K562 (cell line): ENCODE results near the gene PHKB. TPM values are rescaled to one million over a fixed set of nuclear protein-coding genes. Genes with fewer than 3 reads are reported as not detected.

ENCODE experiments used
- ATAC-seq: fragments of 200-7000 bp; cut with Tn5 transposase; 3 replicates; pipeline ENCODE4 v1.9.1; 2020; ENCODE audit warnings: moderate library complexity
- BruUV-seq: library from RNA; stranded (reverse); fragments of 400-500 nt; replicated peaks from 2 replicates; lab custom pipeline; 2021; lab: Mats Ljungman, UMichigan
- CTCF ChIA-PET: fragments of 300-600 bp; formaldehyde crosslinking; extraction: SDS; loops from one replicate; lab custom pipeline; 2021; ENCODE audit warnings: low intra/inter-chr PET ratio; lab: Yijun Ruan, JAX
- POLR2A ChIA-PET: fragments of 300-600, 350-650 bp; sonication (Branson Sonifier 250); formaldehyde crosslinking; extraction: SDS; loops from one replicate; lab custom pipeline; 2021; ENCODE audit warnings: antibody characterized with exemption, inconsistent platforms; lab: Yijun Ruan, JAX
- DNase-seq, 4 experiments: peaks; one replicate each; pipeline versions ENCODE4 v3.0.0 to v3.0.0-alpha.2; 2011 to 2018; ENCODE audit warnings: low spot score in 3 of 4, mixed read lengths in 3 of 4; ENCODE audit errors: extremely low read depth in 1 of 4
- FAIRE-seq: peaks from 2 replicates; lab custom pipeline; 2011; peaks lifted over from hg19 to GRCh38; lab: Jason Lieb, UNC
- H2AFZ ChIP-seq: 2 replicates; pipeline ENCODE4 v1.6.0; 2011; ENCODE audit warnings: low read depth, low read length, control low read depth, inconsistent platforms
- H3K27ac ChIP-seq: fragments of 200-600 bp; 3 replicates; pipeline ENCODE4 v1.8.0; 2011; ENCODE audit warnings: low read depth, mild to moderate bottlenecking, control low read depth, inconsistent platforms, low read length, moderate library complexity, mixed read lengths; ENCODE audit errors: extremely low read depth
- H3K27me3 ChIP-seq, 2 experiments: fragments of 300-600 bp in 1 of 2; 2 replicates in 1 of 2; 3 replicates in 1 of 2; pipeline versions ENCODE4 v1.6.0 to v1.8.0; 2011; ENCODE audit warnings: inconsistent platforms in 2 of 2, low read length in 2 of 2, mild to moderate bottlenecking in 1 of 2, mixed read lengths in 1 of 2, moderate library complexity in 1 of 2; ENCODE audit not compliant: control insufficient read depth in 2 of 2, insufficient read depth in 2 of 2
- H3K36me3 ChIP-seq: fragments of 300-600 bp; 3 replicates; pipeline ENCODE4 v1.8.0; 2011; ENCODE audit warnings: mild to moderate bottlenecking, low read length, inconsistent platforms; ENCODE audit not compliant: control insufficient read depth, insufficient read depth
- H3K4me1 ChIP-seq, 2 experiments: fragments of 200-600 bp in 1 of 2; replicated peaks in 1 of 2; 2 replicates in 1 of 2; 3 replicates in 1 of 2; pipeline versions ENCODE4 v1.5.1 to v1.8.0; 2011; ENCODE audit warnings: inconsistent platforms in 2 of 2, low read length in 2 of 2, mild to moderate bottlenecking in 1 of 2, mixed read lengths in 1 of 2, moderate library complexity in 1 of 2; ENCODE audit not compliant: control insufficient read depth in 2 of 2, insufficient read depth in 2 of 2
- H3K4me2 ChIP-seq: 2 replicates; pipeline ENCODE4 v1.6.1; 2011; ENCODE audit warnings: low read length, control low read depth, inconsistent platforms, mixed read lengths; ENCODE audit not compliant: insufficient read depth
- H3K4me3 ChIP-seq: fragments of 200-600 bp; sonication (generic), shearing (Covaris generic); 2 replicates; pipeline ENCODE4 v1.5.1; 2016; ENCODE audit warnings: control low read depth, inconsistent platforms
- H3K79me2 ChIP-seq: fragments of 200-600 bp; 3 replicates; pipeline ENCODE4 v1.8.0; 2011; ENCODE audit warnings: low read length, inconsistent platforms; ENCODE audit not compliant: control insufficient read depth, insufficient read depth
- H3K9ac ChIP-seq, 2 experiments: 2 replicates each; pipeline versions ENCODE4 v1.6.0 to v1.6.1; 2011; ENCODE audit warnings: low read depth in 2 of 2, low read length in 2 of 2, control low read depth in 1 of 2, inconsistent platforms in 1 of 2, mild to moderate bottlenecking in 1 of 2, mixed read lengths in 1 of 2; ENCODE audit not compliant: insufficient read depth in 1 of 2
- H3K9me1 ChIP-seq: one replicate; pipeline ENCODE4 v1.6.0; 2011; ENCODE audit warnings: inconsistent platforms, mild to moderate bottlenecking, low read length, moderate library complexity; ENCODE audit not compliant: control insufficient read depth, insufficient read depth
- H3K9me3 ChIP-seq: replicated peaks from 2 replicates; pipeline ENCODE4 v1.5.1; 2011; ENCODE audit warnings: low read depth, low read length, inconsistent platforms; ENCODE audit not compliant: control insufficient read depth, insufficient read depth
- H4K20me1 ChIP-seq: replicated peaks from 2 replicates; pipeline ENCODE4 v1.6.1; 2011; ENCODE audit warnings: low read length, inconsistent platforms, mixed read lengths; ENCODE audit not compliant: control insufficient read depth, insufficient read depth
- AFF4 ChIP-seq: sonication (generic); formaldehyde crosslinking; IDR thresholded peaks from 2 replicates; pipeline ENCODE4 v1.8.0; 2023; ENCODE audit warnings: mild to moderate bottlenecking, missing genetic modification reagents
- BRF1 ChIP-seq: IDR thresholded peaks from 3 replicates; pipeline ENCODE4 v1.6.1; 2011; ENCODE audit warnings: borderline replicate concordance, mild to moderate bottlenecking; ENCODE audit not compliant: insufficient read length; ENCODE audit errors: extremely low read depth
- E4F1 ChIP-seq: fragments of 250-450 bp; sonication (Bioruptor Pico); IDR thresholded peaks from 2 replicates; pipeline ENCODE4 v1.5.0; 2021; ENCODE audit warnings: mild to moderate bottlenecking, borderline replicate concordance
- FOSL1 ChIP-seq: fragments of 200-800 bp; sonication (Bioruptor generic); conservative IDR thresholded peaks from 2 replicates; pipeline ENCODE4 v1.6.1; 2016; ENCODE audit warnings: missing genetic modification characterization, missing compliant biosample characterization
- GABPA ChIP-seq: fragments of 200-800 bp; sonication (Bioruptor generic); conservative IDR thresholded peaks from 2 replicates; pipeline ENCODE4 v1.6.1; 2016; ENCODE audit warnings: low read depth, missing genetic modification characterization, missing compliant biosample characterization
- HNRNPK ChIP-seq: fragments of 200-400 bp; formaldehyde crosslinking; IDR thresholded peaks from one replicate; pipeline ENCODE4 v1.6.1; 2018; ENCODE audit warnings: mild to moderate bottlenecking, low read depth, low read length; ENCODE audit not compliant: poor library complexity, severe bottlenecking
- PHB2 ChIP-seq: fragments of 450-650 bp; IDR thresholded peaks from 2 replicates; pipeline ENCODE4 v1.6.1; 2017; ENCODE audit warnings: low read depth
- SIN3B ChIP-seq: fragments of 450-650 bp; IDR thresholded peaks from 2 replicates; pipeline ENCODE4 v1.6.1; 2017; ENCODE audit warnings: low read depth, mild to moderate bottlenecking, moderate library complexity
- TBL1XR1 ChIP-seq, 2 experiments: IDR thresholded peaks; 2 replicates each; pipeline ENCODE4 v1.6.1; 2012; ENCODE audit warnings: improper control_type of control experiment in 2 of 2, low read length in 2 of 2, mild to moderate bottlenecking in 1 of 2
- ZNF584 ChIP-seq: fragments of 200-800 bp; sonication (Bioruptor generic); IDR thresholded peaks from 2 replicates; pipeline ENCODE4 v1.6.1; 2016; ENCODE audit warnings: low read depth, mild to moderate bottlenecking, missing genetic modification characterization, missing compliant biosample characterization
- ZNF639 ChIP-seq, 2 experiments: fragments of 200-800 bp in 1 of 2; sonication (Bioruptor generic) in 1 of 2; sonication (generic) in 1 of 2; formaldehyde crosslinking in 1 of 2; IDR thresholded peaks in 1 of 2; conservative IDR thresholded peaks in 1 of 2; 2 replicates each; pipeline versions ENCODE4 v1.5.0 to v1.6.1; 2016 to 2020; ENCODE audit warnings: missing compliant biosample characterization in 1 of 2, missing genetic modification characterization in 1 of 2, missing genetic modification reagents in 1 of 2
- WGBS: fragments of 100-300 bp; shearing (Covaris generic); methylation state at CpG from one replicate; pipeline ENCODE4 v1.1.6; 2016; ENCODE audit warnings: low coverage, mixed read lengths; ENCODE audit not compliant: insufficient coverage; ENCODE audit errors: missing lambda C conversion rate; 5-methylcytosine and 5-hydroxymethylcytosine counted together
- in situ Hi-C: fragments of 300-500 bp; cut with MboI; formaldehyde crosslinking; loops from 4 replicates; pipeline ENCODE4 v1.15.0; 2018; ENCODE audit warnings: inconsistent platforms, mixed read lengths
- intact Hi-C: fragments of 100-400 bp; cut with micrococcal nuclease; formaldehyde crosslinking; loops from 2 replicates; pipeline ENCODE4 v1.14.2; 2022
- polyA plus RNA-seq, 8 experiments: library from polyadenylated mRNA; depleted of rRNA in 4 of 8; stranded (reverse) in 5 of 8; unstranded in 3 of 8; fragments of >200 nt; fragmentation: Nextera tagmentation in 2 of 8; fragmentation: Illumina TruSeq in 1 of 8; extraction: Ambion mirVana in 2 of 8; extraction: Trizol in 1 of 8; gene quantifications; 2 replicates each; pipeline versions ENCODE4 v1.2.1 to v1.2.3, GENCODE V29; 2011 to 2014; ENCODE audit warnings: inconsistent platforms in 1 of 8, missing spikeins in 1 of 8
- total RNA-seq, 7 experiments: library from RNA; depleted of rRNA in 6 of 7; stranded (reverse); fragments of >200 nt in 6 of 7; fragmentation: Illumina TruSeq in 2 of 7; extraction: Trizol in 2 of 7; gene quantifications; 2 replicates each; pipeline versions ENCODE4 v1.2.1 to v1.2.3, GENCODE V29; 2011 to 2021; ENCODE audit warnings: low replicate concordance in 1 of 7

PHKB gene
- total and polyA plus RNA-seq, 9 of the 15 experiments (the other 6 are each of a cell fraction or from before 2014, with no cell fraction given) = 24.7 to 92.3 (median 67.0) TPM

DNA sequence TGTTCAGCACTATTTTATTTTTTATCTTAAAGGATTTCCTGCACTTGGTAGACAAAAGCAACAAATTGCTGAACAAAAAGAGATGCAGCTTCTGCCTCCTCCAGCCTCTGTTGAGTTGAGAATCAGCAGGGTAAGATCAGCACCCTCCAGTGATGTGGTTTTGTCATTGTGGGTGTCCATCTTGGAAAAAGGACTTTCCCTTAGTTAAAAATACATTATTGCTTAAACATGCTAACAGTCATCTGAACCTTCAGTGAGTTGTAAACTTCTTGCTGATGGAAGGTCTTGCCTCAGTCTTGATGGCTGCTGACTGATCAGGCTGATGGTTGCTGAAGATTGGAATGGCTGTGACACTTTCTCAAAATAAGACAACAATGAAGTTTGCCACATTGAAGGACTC, 101.2 kb downstream of the PHKB start (continued):
- TF ChIP-seq BRF1 (no peak), TBL1XR1 (IDR thresholded peaks at IDR 0.05; ENCODE audit: low read length in 2 of 2) (no peak), ZNF639 (CRISPR knock-in tag; conservative IDR thresholded peaks at IDR 0.05 in 1 of 2, IDR thresholded peaks at IDR 0.05 in 1 of 2) (no peak)

GRCh38 chr16:47565454-47565853, 104.3 kb downstream of the PHKB start:
- peaks cover 32% of the 10 kb centered on the region; the same call in 2 of the 3 replicates for H3K36me3 ChIP-seq
- CTCF ChIA-PET = no interaction called here
- BruUV-seq = no TSS peak
- intact Hi-C loops (no loop called here), in situ Hi-C loops (no loop called here)
- no peaks in the 10 kb centered on the region; a peak in 1 of 5 replicates for H3K4me1 ChIP-seq
- peak overlapping the region; percentile 33; the same call in 1 of the 3 replicates for H3K27ac ChIP-seq
- FAIRE-seq (peak; percentile 86), ATAC-seq (no peak), DNase-seq (peak in 1 of 4 experiments; percentile 25)
- peaks cover 23% of the 10 kb centered on the region for H3K79me2 ChIP-seq
- H3K4me2 ChIP-seq = no peak overlapping the region
- no peaks in the 10 kb centered on the region for H3K27me3 ChIP-seq
- H4K20me1 ChIP-seq = no peaks in the 10 kb centered on the region
- no peak overlapping the region for H3K4me3 ChIP-seq
- no peak overlapping the region for H2AFZ ChIP-seq
- POLR2A ChIA-PET = no interaction called here
- H3K9ac ChIP-seq = no peak overlapping the region
- H3K9me3 ChIP-seq = no peaks in the 10 kb centered on the region
- no peaks in the 10 kb centered on the region for H3K9me1 ChIP-seq
- 28% methylated on average over 6 of the region's 6 CpGs for WGBS
- TF ChIP-seq E4F1 (CRISPR knock-in tag) (no peak), FOSL1 (peak; percentile 52), SIN3B (no peak), PHB2 (no peak), AFF4 (CRISPR knock-in tag) (no peak), GABPA (tag) (peak; percentile 70), HNRNPK (no peak), ZNF584 (CRISPR knock-in tag) (peak; percentile 68; the same call in 1 of the 2 replicates)
